ENCODE measurements around the gene THOC6.

GRCh38 chr16:3036726-3037315 is 13.0 kb downstream of the THOC6 start, which contains the start of gene BICDL2:
- TF ChIP-seq EZH2 (IDR thresholded peaks at IDR 0.05; ENCODE audit: borderline replicate concordance, insufficient read depth, low read depth, low read length, poor library complexity, severe bottlenecking) = no peak
- no peak for TF ChIP-seq CTCF (IDR thresholded peaks at IDR 0.05)

Data from B cell (primary cell).